Gastrocnemius medialis (tissue), 4 donors: ENCODE measurements around the gene KCNS3. TPM values are rescaled to one million over a fixed set of nuclear protein-coding genes. Genes with fewer than 3 reads are reported as not detected.

Source experiments
- ATAC-seq, 2 donors: fragments of 150-250 bp; one replicate each; pipeline ENCODE4 v1.9.1; 2016
- DNase-seq, 2 donors: peaks; one replicate each; pipeline ENCODE4 v3.0.0-alpha.2; 2019
- H3K27ac ChIP-seq, 4 donors: fragments of 200-600 bp; sonication (generic); 1 replicate in 1 of 4; 2 replicates in 3 of 4; pipeline ENCODE4 v1.5.1; 2016 to 2018; ENCODE audit warnings: mild to moderate bottlenecking in 2 of 4, moderate library complexity in 1 of 4
- H3K27me3 ChIP-seq, 3 donors: fragments of 200-600 bp; sonication (generic) in 2 of 3; 1 replicate in 1 of 3; 2 replicates in 2 of 3; pipeline versions ENCODE4 v1.5.1 to v1.6.0; 2016 to 2019; ENCODE audit warnings: mild to moderate bottlenecking in 1 of 3, moderate library complexity in 1 of 3
- H3K36me3 ChIP-seq, 2 donors: fragments of 200-600 bp; sonication (generic) in 1 of 2; one replicate each; pipeline ENCODE4 v1.5.1; 2017 to 2018
- H3K4me1 ChIP-seq, 2 donors: fragments of 200-600 bp; sonication (generic) in 1 of 2; one replicate each; pipeline ENCODE4 v1.5.1; 2016 to 2017; ENCODE audit warnings: mild to moderate bottlenecking in 2 of 2
- H3K4me3 ChIP-seq, 4 donors: fragments of 200-600 bp; sonication (generic) in 3 of 4; 1 replicate in 1 of 4; 2 replicates in 3 of 4; pipeline ENCODE4 v1.5.1; 2016 to 2019; ENCODE audit warnings: mild to moderate bottlenecking in 2 of 4
- H3K9me3 ChIP-seq, 3 donors: fragments of 200-600 bp; sonication (generic) in 2 of 3; 1 replicate in 1 of 3; 2 replicates in 2 of 3; pipeline ENCODE4 v1.5.1; 2016 to 2019
- POLR2A ChIP-seq, 2 donors: fragments of 450-650 bp; IDR thresholded peaks; one replicate each; pipeline ENCODE4 v1.6.1; 2017; ENCODE audit warnings: antibody characterized with exemption in 2 of 2, mild to moderate bottlenecking in 2 of 2, moderate library complexity in 2 of 2
- in situ Hi-C, 4 donors: fragments of 200-750 bp; cut with MboI; loops; one replicate each; pipeline versions ENCODE4 v1.15.0 to v1.8.0; 2017; ENCODE audit warnings: low sequenced_read_pairs in 4 of 4
- intact Hi-C: fragments of 100-400 bp; cut with DNase I; formaldehyde crosslinking; loops from one replicate; pipeline ENCODE4 v1.15.1; 2023; ENCODE audit warnings: low total_unique reads
- total RNA-seq, 4 donors: library from RNA; depleted of rRNA; stranded (reverse); fragments of >200 nt; gene quantifications; one replicate each; pipeline versions ENCODE4 v1.1.0 to v1.2.3, GENCODE V29; 2016
- TF ChIP-seq, protein P1 (sequence below), 5 experiments: fragments of 450-650 bp in 3 of 5; fragments of 200-600 bp in 2 of 5; sonication (generic) in 2 of 5; IDR thresholded peaks in 4 of 5; conservative IDR thresholded peaks in 1 of 5; 1 replicate in 4 of 5; 2 replicates in 1 of 5; pipeline ENCODE4 v1.5.1; 2016 to 2019; ENCODE audit warnings: antibody characterized with exemption in 5 of 5, mild to moderate bottlenecking in 3 of 5, moderate library complexity in 3 of 5

Gene KCNS3, protein sequence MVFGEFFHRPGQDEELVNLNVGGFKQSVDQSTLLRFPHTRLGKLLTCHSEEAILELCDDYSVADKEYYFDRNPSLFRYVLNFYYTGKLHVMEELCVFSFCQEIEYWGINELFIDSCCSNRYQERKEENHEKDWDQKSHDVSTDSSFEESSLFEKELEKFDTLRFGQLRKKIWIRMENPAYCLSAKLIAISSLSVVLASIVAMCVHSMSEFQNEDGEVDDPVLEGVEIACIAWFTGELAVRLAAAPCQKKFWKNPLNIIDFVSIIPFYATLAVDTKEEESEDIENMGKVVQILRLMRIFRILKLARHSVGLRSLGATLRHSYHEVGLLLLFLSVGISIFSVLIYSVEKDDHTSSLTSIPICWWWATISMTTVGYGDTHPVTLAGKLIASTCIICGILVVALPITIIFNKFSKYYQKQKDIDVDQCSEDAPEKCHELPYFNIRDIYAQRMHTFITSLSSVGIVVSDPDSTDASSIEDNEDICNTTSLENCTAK
- total RNA-seq: 100 to 1,000 TPM in 1 of 4 donors, 10 to 100 TPM in 3; 25.8 to 103 (median 65.6) TPM

DNA sequence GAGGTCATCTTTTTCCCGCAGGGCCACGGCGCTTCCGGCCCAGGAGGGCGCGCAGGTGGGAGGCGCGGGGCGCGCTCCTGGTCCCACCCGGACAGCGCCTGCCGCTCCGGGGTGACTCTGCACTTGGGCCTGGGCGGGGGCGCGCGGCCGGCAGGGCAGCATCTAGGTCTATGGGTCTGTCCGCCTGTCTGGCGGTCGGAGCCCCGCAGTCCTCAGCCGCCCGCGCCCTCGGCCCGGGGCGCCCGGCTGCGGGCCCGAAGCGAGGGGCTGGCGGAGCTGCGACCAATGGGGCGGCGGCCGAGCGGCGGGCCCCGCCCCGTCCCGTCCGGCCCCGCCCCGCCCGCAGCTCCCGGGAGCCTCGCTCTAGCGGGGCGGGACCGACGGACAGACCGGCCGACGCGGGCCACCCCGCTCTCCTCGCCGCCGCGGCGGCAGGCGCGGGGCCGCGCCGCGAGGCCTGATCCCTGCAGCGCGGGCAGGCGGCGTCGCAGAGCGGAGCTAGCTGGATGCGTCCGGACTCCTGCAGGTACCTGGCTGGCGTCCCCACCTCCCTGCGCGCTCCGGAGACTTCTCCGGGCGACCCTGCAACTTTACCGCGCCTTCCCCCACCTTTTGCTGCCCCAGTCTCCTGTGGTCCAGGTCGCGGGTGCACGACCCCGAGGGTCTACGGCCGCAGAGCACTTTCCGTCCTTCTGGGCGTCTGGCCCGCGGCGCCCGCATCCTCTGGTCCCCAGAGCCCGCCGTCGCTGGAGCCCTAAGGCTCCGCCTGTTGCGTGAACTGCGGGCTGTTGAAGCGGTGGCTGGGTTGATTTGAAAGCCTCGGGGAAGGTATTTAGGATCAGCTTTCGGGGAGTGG is at the start of gene KCNS3:
Gene KCNS3 (plus strand): TSS at position 387 of the 856 bp plus-strand sequence. CDS start 52,342 bp downstream, outside the sequence.
- intact Hi-C loops (loop anchor here (1.0 to 5.0 kb wide), 4 partner anchors 28 to 168 kb away; partner anchors contain the start of genes GEN1 and SMC6), in situ Hi-C loops (no loop called here)
- Histone ChIP-seq H3K27me3 (no peaks in the 10 kb centered on the region), H3K9me3 (no peaks in the 10 kb centered on the region), H3K36me3 (no peaks in the 10 kb centered on the region), H3K4me3 (peak within 1 kb of the TSS; percentile 82 to 98 (median 94)), H3K27ac (peak within 1 kb of the TSS; percentile 83 to 98 (median 92)), H3K4me1 (peaks cover 20 to 30% of the 10 kb centered on the region in 2 donors)
- TF ChIP-seq POLR2A (IDR thresholded peaks at IDR 0.05): peak; percentile 84 to 92
- TF ChIP-seq, protein P1, sequence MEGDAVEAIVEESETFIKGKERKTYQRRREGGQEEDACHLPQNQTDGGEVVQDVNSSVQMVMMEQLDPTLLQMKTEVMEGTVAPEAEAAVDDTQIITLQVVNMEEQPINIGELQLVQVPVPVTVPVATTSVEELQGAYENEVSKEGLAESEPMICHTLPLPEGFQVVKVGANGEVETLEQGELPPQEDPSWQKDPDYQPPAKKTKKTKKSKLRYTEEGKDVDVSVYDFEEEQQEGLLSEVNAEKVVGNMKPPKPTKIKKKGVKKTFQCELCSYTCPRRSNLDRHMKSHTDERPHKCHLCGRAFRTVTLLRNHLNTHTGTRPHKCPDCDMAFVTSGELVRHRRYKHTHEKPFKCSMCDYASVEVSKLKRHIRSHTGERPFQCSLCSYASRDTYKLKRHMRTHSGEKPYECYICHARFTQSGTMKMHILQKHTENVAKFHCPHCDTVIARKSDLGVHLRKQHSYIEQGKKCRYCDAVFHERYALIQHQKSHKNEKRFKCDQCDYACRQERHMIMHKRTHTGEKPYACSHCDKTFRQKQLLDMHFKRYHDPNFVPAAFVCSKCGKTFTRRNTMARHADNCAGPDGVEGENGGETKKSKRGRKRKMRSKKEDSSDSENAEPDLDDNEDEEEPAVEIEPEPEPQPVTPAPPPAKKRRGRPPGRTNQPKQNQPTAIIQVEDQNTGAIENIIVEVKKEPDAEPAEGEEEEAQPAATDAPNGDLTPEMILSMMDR (IDR thresholded peaks at IDR 0.05 in 4 of 5, conservative IDR thresholded peaks at IDR 0.05 in 1 of 5): no peak
- peak; percentile 33 to 48 for DNase-seq
- peak; percentile 80 to 81 for ATAC-seq

DNA sequence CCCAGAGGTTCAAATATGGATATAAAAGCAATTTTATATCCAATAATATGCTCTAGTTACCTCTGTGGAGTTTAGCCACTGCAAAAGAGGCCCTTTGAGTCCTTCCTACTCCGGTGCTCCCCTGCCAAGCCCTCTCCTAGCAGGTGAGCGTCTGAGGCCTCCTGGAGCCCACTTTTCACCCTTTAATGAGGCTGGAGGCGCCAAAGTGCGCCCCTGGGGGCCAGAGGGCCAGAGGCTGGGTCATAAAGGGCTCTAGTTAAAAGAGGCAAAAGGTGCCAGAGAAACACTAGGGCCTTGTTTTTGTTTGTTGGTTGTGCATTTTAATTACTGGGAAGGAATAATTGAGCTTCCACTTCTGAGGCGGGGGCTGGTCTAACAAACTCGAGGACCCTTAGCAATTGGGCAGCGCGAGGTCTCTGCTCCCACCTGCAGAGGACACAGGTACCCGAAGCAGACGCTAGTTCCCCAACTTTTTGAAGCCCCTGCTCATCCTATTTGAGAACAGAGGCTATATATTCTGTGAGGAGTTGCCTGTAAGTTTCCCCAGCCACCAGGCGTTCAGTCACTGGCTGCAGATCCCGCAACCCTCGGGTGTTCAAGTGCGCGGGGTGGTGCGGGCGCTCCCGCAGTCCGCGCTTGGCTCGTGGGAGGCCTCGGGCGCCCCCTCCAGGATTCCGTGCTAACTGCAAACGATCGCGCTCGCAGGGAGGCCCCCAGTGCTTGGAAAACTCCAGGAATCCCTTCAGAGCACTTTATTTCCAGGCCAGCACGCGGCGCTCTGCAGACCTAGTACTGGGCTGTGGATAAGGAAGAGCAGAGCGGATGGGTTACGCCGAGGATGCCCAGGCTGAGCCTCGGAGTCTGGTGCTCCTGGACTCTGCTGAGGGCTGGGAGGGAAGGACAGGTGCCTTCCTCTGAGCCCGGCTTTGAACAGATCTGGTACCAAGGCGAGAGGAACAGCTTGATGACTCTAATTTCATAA is 48.1 kb upstream of the KCNS3 start:
- Histone ChIP-seq H3K4me1 (no peaks in the 10 kb centered on the region), H3K27ac (no peak overlapping the region), H3K27me3 (no peaks in the 10 kb centered on the region), H3K4me3 (peak overlapping the region; percentile 24 to 41 (median 32)), H3K36me3 (no peaks in the 10 kb centered on the region), H3K9me3 (no peaks in the 10 kb centered on the region)
- in situ Hi-C loops (loop anchor here in 2 of 4 donors (25.0 kb wide), 2 partner anchors 93 to 557 kb away; no protein-coding TSS in a partner anchor), intact Hi-C loops (loop anchor here (1.0 to 2.0 kb wide), 2 partner anchors 78 to 111 kb away; partner anchors contain the start of gene SMC6)
- TF ChIP-seq, protein P1 (IDR thresholded peaks at IDR 0.05 in 4 of 5, conservative IDR thresholded peaks at IDR 0.05 in 1 of 5): peak; percentile 78 to 96 (median 86)
- no peak for TF ChIP-seq POLR2A (IDR thresholded peaks at IDR 0.05)
- ATAC-seq (peak; percentile 79 to 93), DNase-seq (peak; percentile 22 to 59)

DNA sequence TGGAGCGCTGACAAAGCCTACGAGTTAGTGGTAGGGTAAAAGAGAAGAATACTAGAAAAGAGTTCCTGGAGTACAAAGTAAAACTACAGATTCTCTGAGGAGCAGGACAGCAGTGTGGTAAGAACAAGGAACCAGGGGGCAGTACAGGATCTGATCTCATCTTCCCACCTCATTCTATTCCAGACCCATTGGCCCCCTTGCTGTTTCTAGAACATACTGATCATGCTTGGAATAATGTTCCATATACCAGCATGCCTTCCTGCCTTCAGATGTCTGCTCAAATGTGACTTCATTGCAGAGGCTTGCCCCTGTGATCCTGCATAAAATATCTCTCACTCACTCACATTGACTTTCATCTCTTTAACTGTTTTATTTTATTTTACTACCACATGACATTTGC is 43.0 kb upstream of the KCNS3 start:
- Histone ChIP-seq H3K4me3 (no peak overlapping the region), H3K9me3 (no peaks in the 10 kb centered on the region), H3K4me1 (no peaks in the 10 kb centered on the region), H3K27me3 (no peaks in the 10 kb centered on the region), H3K27ac (no peak overlapping the region), H3K36me3 (no peaks in the 10 kb centered on the region)
- in situ Hi-C loops (loop anchor here in 2 of 4 donors (25.0 kb wide), 2 partner anchors 98 to 552 kb away; no protein-coding TSS in a partner anchor), intact Hi-C loops (no loop called here)
- ATAC-seq (no peak), DNase-seq (no peak)
- TF ChIP-seq, protein P1 (IDR thresholded peaks at IDR 0.05 in 4 of 5, conservative IDR thresholded peaks at IDR 0.05 in 1 of 5): no peak
- no peak for TF ChIP-seq POLR2A (IDR thresholded peaks at IDR 0.05)
